EH (cell line): ENCODE data around the gene ZNF652.
A peak's percentile ranks its signal among the peaks of the same experiment; 100 is the strongest.
"Not testable (repeated sequence)": the region's sequence is repeated elsewhere in the genome, so short reads cannot be mapped to it uniquely, and the experiment has no call there.

ENCODE experiments used
- DNase-seq: peaks from one replicate; pipeline ENCODE4 v3.0.0-alpha.2; 2015; ENCODE audit warnings: low read depth

Gene ZNF652

GRCh38 chr17:49261540-49261939 is 100.5 kb downstream of the ZNF652 start:
- not testable (repeated sequence) for DNase-seq

GRCh38 chr17:49260817-49261291 is 101.2 kb downstream of the ZNF652 start:
- no peak for DNase-seq

DNA sequence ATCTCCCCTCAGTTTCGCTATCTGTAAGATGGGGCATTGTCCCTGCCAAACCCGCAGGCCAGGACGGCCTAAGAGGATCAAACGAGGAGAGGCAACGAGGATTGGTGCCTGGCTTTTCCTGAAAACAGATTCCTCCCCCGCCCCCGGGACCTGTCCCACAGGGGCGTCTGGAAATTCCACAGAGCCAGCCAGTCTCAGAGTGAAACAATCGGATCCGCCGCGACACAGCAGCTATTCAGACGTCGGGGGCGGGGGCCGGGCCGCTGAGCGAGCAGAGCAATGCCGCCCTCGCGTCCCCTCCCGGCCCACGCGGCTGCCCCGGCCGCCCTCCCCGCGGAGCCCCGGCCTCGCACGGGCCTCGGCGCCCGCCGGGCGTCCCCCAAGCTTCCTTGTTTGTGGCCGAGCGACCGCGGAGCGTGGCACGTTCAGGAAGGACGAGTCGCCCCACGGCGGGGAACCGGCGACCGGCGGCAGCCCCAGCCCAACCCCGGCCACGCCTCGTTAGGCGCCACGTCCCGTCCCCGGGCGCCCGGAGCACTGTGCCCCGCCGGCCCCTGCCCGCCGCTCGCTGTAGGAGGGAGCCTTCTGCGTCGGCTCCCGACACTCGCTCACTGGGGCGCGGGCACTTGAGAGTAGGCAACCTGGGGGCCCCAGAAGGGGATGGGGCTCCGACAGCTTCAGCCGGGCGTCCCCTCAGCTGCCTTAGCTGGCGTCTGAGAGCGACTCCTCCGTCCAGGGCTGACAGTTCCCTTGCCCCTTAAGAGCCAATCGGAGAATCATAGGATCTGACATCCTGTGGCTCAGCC is 101.8 kb downstream of the ZNF652 start:
- peak; percentile 91 for DNase-seq

DNA sequence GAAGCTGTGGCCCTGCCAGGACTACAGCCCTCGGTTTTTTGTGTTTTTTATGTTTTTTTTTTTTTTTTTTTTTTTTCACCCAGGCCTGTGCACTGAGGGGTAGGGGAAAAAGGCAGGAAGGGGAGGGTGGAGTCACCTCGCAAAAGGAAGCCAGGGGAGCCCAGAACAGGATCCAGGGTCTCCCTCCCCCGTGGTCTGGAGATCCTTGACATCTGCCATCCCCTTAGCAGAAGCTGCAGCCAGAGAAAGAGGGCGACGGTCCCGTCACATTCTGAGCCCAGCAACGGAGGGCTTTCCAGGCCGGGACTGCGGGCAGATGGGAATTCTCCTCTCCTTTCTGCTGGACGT is 102.4 kb downstream of the ZNF652 start:
- DNase-seq, result no peak

- no peak for DNase-seq
Measured at GRCh38 chr17:49258394-49258793, 103.7 kb downstream of the ZNF652 start.

DNA sequence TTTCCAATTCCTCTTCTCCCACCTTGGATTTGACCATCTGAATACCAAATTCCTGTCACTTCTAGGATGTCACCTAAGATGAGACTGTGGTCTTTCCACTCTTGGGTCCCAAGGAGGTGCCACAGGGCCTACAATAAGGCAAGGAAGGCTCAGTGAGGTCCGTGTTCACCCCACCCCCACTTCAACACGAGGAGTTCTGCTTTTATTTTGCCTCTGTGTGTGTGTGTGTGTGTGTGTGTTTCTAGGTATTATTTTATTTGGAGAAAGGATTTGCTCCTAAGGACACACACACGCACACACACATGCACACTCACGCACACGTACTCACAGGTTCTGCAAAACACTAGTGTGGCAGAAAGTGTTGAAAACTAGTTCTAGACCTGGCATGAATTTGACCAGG is 106.9 kb downstream of the ZNF652 start:
- no peak for DNase-seq

DNA sequence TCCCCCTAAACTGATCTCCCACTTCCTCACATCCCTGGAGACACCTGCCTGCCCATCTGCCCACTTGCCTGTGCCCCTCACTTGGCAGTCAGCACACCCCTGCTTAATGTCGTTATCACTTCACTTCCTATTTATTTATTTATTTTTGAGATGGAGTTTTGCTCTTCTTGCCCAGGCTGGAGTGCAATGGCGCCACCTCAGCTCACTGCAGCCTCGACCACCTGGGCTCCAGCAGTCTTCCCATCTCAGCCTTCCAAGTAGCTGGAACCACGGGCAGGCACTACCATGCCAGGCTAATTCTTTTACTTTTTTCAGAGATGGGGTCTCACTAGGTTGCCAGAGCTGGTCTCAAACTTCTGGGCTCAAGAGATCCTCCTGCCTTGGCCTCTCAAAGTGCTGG is 108.0 kb downstream of the ZNF652 start:
- no peak for DNase-seq

GRCh38 chr17:49252148-49252695 is 109.8 kb downstream of the ZNF652 start:
- DNase-seq, result peak; percentile 46

GRCh38 chr17:49249890-49250522 is 112.0 kb downstream of the ZNF652 start:
- DNase-seq, result no peak

DNA sequence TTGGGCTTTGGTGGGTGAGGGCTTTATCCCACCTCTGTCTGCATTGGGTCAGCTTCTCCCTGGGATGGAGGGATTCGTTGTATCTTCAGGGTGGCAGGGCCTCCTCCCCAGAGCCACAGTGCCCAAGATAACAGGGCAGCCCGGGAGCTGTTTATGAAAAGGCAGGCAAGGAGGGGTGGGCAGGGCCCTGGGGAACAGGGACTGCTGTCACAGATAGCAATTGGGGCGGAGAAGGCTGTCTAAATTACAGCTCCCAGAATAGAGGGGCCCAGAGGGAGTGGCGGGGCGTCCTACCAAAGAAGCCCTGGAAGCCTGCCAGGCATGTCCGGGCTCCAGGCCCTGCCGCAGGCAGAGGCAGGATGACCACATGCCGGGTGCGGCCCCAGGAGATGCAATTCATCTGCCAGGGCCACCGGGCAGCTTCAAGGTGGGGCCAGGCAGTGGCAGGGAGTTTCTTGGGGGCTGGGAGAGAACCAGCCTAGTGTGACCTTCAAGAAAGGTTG is 112.7 kb downstream of the ZNF652 start:
- peak; percentile 44 for DNase-seq

DNA sequence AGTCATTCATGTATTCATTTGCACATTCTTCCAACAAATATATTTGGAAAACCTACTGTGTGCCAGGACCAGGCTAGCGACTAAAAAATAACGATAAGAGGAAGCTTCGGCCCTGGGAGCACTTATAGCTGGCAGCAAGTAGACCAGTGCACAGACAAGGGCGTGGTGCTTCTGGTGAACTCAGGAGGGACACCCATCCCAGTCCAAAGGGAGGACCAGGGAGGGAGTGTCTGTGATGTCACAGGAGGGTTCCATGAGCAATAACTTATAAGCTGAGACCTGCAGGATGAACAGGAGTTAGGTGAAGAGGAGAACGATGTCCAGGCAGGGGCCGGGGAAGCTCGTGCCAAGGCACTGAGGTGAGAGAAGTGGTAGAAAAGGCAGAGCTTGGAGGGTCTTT is 114.1 kb downstream of the ZNF652 start:
- DNase-seq, result no peak

- DNase-seq, result no peak
Measured at GRCh38 chr17:49244839-49245238, 117.2 kb downstream of the ZNF652 start.
